ENCODE measurements around the gene ENO2. TPM values are rescaled to one million over a fixed set of nuclear protein-coding genes. Genes with fewer than 3 reads are reported as not detected.
"Not testable (repeated sequence)": the region's sequence is repeated elsewhere in the genome, so short reads cannot be mapped to it uniquely, and the experiment has no call there.

Gene ENO2
- total and polyA plus RNA-seq, 3 donors from 2014 or later: 8.8 to 14.3 (median 8.9) TPM

DNA sequence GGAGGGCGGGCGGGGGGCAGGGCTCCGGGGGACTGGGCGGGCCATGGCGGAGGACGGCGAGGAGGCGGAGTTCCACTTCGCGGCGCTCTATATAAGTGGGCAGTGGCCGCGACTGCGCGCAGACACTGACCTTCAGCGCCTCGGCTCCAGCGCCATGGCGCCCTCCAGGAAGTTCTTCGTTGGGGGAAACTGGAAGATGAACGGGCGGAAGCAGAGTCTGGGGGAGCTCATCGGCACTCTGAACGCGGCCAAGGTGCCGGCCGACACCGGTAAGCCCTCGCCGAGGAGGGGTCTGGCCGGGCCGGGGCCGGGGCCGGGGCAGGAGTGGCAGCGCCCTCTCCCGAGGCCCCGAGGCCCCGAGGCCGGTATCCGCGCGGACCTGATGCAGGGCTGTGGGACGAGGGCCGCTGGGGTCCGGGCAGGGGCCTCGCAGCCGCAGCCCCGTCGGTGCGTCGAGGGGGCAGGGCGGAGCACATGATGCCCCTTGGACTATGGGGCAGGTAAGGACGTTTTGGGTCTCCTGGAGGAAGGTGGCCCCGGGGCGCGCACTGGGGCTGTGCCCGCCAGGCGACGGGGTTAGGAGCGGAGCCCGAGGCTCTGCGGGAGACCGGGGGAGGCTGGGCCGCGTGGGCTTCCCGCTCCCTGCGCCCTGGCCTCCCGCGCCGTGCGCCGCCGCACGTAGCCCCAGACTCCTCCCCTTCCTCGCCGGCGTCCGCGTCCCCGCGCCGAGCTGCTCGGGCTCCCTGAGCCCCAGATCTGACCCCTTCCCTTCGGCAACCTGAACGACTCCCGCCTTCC, 46.8 kb upstream of the ENO2 start, which contains the start of gene TPI1:
Gene TPI1 (plus strand): TSS at position 119 of the 798 bp plus-strand sequence. CDS start 36 bp downstream, at position 155.
- H3K27me3 ChIP-seq: no peaks in the 10 kb centered on the region
- intact Hi-C loops (cut with DNase I; ENCODE audit: low total_unique reads): no loop called here

DNA sequence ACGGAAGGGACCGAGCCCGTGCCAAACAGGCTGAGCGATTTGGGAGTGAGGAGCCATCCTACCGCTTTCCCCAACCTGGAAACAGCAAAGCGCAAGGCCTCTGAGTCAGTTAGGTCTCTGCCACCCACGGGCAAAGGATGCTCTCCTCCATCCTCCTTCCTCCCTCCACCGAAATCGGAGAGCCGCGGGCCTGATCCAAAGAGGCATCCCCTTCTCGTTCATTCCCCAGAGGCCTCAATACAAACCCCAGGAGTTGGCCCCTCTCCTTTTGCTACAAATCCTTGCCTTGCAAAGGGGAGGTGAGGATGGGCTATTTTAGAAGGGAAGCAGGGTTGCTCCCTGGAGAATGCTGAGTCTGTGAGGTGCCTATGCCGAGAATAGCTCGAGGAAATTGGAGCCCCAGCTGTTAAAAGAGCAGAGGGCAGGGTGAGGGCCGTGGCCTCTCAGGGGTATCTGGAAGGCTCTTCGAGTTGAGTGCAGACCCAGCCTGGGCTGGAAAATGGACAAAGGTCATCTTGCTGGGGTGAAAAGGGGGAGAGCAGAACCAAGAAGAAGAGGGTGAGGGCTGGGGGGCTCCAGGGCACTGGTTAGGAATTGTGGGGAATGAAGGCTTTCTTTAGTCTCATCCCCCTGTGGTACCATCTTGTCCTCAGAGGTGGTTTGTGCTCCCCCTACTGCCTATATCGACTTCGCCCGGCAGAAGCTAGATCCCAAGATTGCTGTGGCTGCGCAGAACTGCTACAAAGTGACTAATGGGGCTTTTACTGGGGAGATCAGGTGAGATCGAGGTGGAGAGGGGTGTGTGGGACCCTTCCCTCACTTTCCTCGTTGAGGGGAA, 46.0 kb upstream of the ENO2 start:
- intact Hi-C loops (cut with DNase I; ENCODE audit: low total_unique reads): no loop called here
- no peak for TF ChIP-seq CTCF (IDR thresholded peaks at IDR 0.05)
- TF ChIP-seq POLR2A (IDR thresholded peaks at IDR 0.05): no peak
- no peaks in the 10 kb centered on the region for H3K27me3 ChIP-seq
- no peaks in the 10 kb centered on the region for H3K9me3 ChIP-seq
- DNase-seq: no peak
- WGBS, 2 donors: 3 to 4% methylated on average over 19 to 22 of the region's 22 CpGs
- no peaks in the 10 kb centered on the region for H3K36me3 ChIP-seq (ENCODE audit: low read depth, missing control alignments)
- peak overlapping the region; percentile 90 for H3K4me3 ChIP-seq
- H3K4me1 ChIP-seq: peaks cover 35% of the 10 kb centered on the region
- peak overlapping the region; percentile 90 to 95 for H3K27ac ChIP-seq

More for the DNA sequence above, 46.8 kb upstream of the ENO2 start, which contains the start of gene TPI1:
- peak; percentile 90 for DNase-seq
- 0% methylated on average over 18 to 51 of the region's 86 CpGs for WGBS, 2 donors
- H3K4me1 ChIP-seq: peaks cover 35% of the 10 kb centered on the region
- peak within 1 kb of the TSS; percentile 90 for H3K4me3 ChIP-seq
- no peaks in the 10 kb centered on the region for H3K36me3 ChIP-seq (ENCODE audit: low read depth, missing control alignments)
- no peak for TF ChIP-seq CTCF (IDR thresholded peaks at IDR 0.05)
- peak; percentile 76 for TF ChIP-seq POLR2A (IDR thresholded peaks at IDR 0.05)
- H3K9me3 ChIP-seq: no peaks in the 10 kb centered on the region
- peak within 1 kb of the TSS; percentile 90 to 95 for H3K27ac ChIP-seq

DNA sequence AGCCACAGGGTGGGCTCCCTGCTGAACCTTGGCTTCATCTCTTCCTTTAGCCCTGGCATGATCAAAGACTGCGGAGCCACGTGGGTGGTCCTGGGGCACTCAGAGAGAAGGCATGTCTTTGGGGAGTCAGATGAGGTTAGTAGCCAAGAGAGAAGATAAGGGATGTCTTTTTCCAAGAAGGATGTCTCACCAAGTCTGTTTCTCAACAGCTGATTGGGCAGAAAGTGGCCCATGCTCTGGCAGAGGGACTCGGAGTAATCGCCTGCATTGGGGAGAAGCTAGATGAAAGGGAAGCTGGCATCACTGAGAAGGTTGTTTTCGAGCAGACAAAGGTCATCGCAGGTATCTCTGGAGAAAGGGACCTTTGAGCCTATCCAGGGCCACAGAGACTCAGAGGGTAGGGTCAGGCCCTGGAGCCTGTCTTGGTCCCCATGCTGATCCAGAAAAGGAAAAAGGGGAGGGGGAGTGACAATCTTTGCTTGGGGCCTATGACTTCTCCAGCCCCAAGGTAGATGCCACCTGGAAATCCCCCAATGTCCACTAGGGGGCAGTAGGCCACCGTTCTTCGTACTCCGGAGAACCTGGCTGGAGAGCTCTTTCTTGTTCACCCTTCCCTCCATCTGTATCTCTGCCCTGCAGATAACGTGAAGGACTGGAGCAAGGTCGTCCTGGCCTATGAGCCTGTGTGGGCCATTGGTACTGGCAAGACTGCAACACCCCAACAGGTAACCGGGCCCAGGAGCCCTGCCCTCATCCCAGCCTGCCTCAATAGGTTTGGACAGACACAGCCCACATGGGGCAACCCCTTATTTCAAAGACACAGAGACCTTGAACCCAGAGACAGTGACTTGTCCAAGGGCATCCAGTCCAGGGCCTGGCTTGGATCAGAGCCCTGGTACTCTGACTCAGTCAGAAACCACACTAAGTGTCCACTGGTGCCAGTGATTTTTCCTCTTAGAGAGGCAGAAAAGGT, 45.0 kb upstream of the ENO2 start:
- Histone ChIP-seq H3K4me3 (peak overlapping the region in 1 of 2 donors; percentile 90), H3K4me1 (peaks cover 40% of the 10 kb centered on the region), H3K9me3 (no peaks in the 10 kb centered on the region), H3K27me3 (no peaks in the 10 kb centered on the region), H3K27ac (peak overlapping the region; percentile 90 to 95), H3K36me3 (ENCODE audit: low read depth, missing control alignments) (no peaks in the 10 kb centered on the region)
- TF ChIP-seq POLR2A (IDR thresholded peaks at IDR 0.05) (no peak), CTCF (IDR thresholded peaks at IDR 0.05) (peak; percentile 81 to 96 (median 87))
- 36 to 37% methylated on average over 9 to 12 of the region's 12 CpGs for WGBS, 2 donors
- intact Hi-C loops (cut with DNase I; ENCODE audit: low total_unique reads): no loop called here
- peak; percentile 83 for DNase-seq

GRCh38 chr12:6870304-6870703, 44.1 kb upstream of the ENO2 start:
- 56 to 92% methylated on average over 4 of the region's 4 CpGs for WGBS, 2 donors
- intact Hi-C loops (cut with DNase I; ENCODE audit: low total_unique reads); H3K9me3 ChIP-seq; H3K27me3 ChIP-seq; DNase-seq; H3K4me3 ChIP-seq; H3K27ac ChIP-seq; H3K36me3 ChIP-seq (ENCODE audit: low read depth, missing control alignments): not testable (repeated sequence)
- H3K4me1 ChIP-seq: peaks cover 40% of the 10 kb centered on the region
